SK-N-SH (cell line): ENCODE measurements around the gene UBLCP1. TPM values are rescaled to one million over a fixed set of nuclear protein-coding genes. Genes with fewer than 3 reads are reported as not detected.
A peak's percentile ranks its signal among the peaks of the same experiment; 100 is the strongest.

ENCODE experiments used
- CTCF ChIA-PET: fragments of 300-600, 350-600 bp; formaldehyde crosslinking; extraction: SDS; loops from one replicate; lab custom pipeline; 2021; lab: Yijun Ruan, JAX
- POLR2A ChIA-PET: fragments of 350-600 bp; sonication (Branson Sonifier 250); formaldehyde crosslinking; extraction: SDS; loops from one replicate; lab custom pipeline; 2020; ENCODE audit warnings: antibody characterized with exemption, inconsistent platforms; lab: Yijun Ruan, JAX
- DNase-seq: peaks from one replicate; pipeline ENCODE4 v3.0.0; 2012
- H2AFZ ChIP-seq: fragments of 200-600 bp; sonication (generic); 2 replicates; pipeline ENCODE4 v1.8.1; 2016; ENCODE audit warnings: antibody characterized with exemption, mild to moderate bottlenecking, low read depth
- H3F3A ChIP-seq: fragments of 200-600 bp; sonication (generic); replicated peaks from 2 replicates; pipeline ENCODE3; 2016; ENCODE audit warnings: antibody characterized with exemption, mild to moderate bottlenecking; ENCODE audit not compliant: insufficient read depth
- H3K27ac ChIP-seq, 2 experiments: fragments of 200-500 bp in 1 of 2; fragments of 200-600 bp in 1 of 2; sonication (Bioruptor generic) in 1 of 2; sonication (generic), shearing (Covaris generic) in 1 of 2; 2 replicates each; pipeline versions ENCODE4 v1.5.1 to v1.6.1; 2014 to 2016; ENCODE audit warnings: low read depth in 2 of 2, inconsistent platforms in 1 of 2, low read length in 1 of 2, mild to moderate bottlenecking in 1 of 2, mixed read lengths in 1 of 2
- H3K27me3 ChIP-seq: fragments of 200-600 bp; sonication (generic), shearing (Covaris generic); 2 replicates; pipeline ENCODE4 v1.6.1; 2016; ENCODE audit warnings: mixed run types; ENCODE audit not compliant: insufficient read depth
- H3K36me3 ChIP-seq, 2 experiments: fragments of 200-500 bp in 1 of 2; fragments of 200-600 bp in 1 of 2; sonication (Bioruptor generic) in 1 of 2; sonication (generic) in 1 of 2; replicated peaks in 1 of 2; 2 replicates each; pipeline versions ENCODE3 to v1.5.1; 2014 to 2016; ENCODE audit warnings: low read length in 1 of 2, mild to moderate bottlenecking in 1 of 2; ENCODE audit not compliant: insufficient read depth in 2 of 2, control insufficient read depth in 1 of 2
- H3K4me1 ChIP-seq, 2 experiments: fragments of 200-500 bp in 1 of 2; fragments of 200-600 bp in 1 of 2; sonication (Bioruptor generic) in 1 of 2; sonication (generic), shearing (Covaris generic) in 1 of 2; 2 replicates each; pipeline versions ENCODE4 v1.5.1 to v1.6.1; 2014 to 2016; ENCODE audit warnings: low read depth in 1 of 2, low read length in 1 of 2, mixed run types in 1 of 2; ENCODE audit not compliant: insufficient read depth in 2 of 2, control insufficient read depth in 1 of 2
- H3K4me2 ChIP-seq: fragments of 200-600 bp; sonication (generic), shearing (Covaris generic); 2 replicates; pipeline ENCODE4 v1.6.1; 2017; ENCODE audit warnings: mixed run types
- H3K4me3 ChIP-seq, 2 experiments: fragments of 200-500 bp in 1 of 2; fragments of 200-600 bp in 1 of 2; sonication (Bioruptor generic) in 1 of 2; sonication (generic), shearing (Covaris generic) in 1 of 2; 2 replicates each; pipeline versions ENCODE4 v1.5.1 to v1.8.1; 2014 to 2016; ENCODE audit warnings: low read depth in 2 of 2, inconsistent platforms in 1 of 2, low read length in 1 of 2, mild to moderate bottlenecking in 1 of 2, mixed read lengths in 1 of 2, moderate library complexity in 1 of 2
- H3K79me2 ChIP-seq: fragments of 200-600 bp; sonication (generic); 2 replicates; pipeline ENCODE4 v1.8.1; 2017; ENCODE audit warnings: mild to moderate bottlenecking; ENCODE audit not compliant: insufficient read depth
- H3K9ac ChIP-seq: fragments of 200-600 bp; sonication (generic); 2 replicates; pipeline ENCODE4 v1.6.1; 2017; ENCODE audit warnings: mixed run types
- H3K9me2 ChIP-seq: fragments of 200-600 bp; sonication (generic); 2 replicates; pipeline ENCODE4 v1.6.1; 2017; ENCODE audit warnings: mixed run types
- H3K9me3 ChIP-seq: fragments of 200-600 bp; sonication (generic); 2 replicates; pipeline ENCODE4 v1.6.1; 2017; ENCODE audit warnings: mixed run types, mild to moderate bottlenecking, moderate library complexity
- H4K20me1 ChIP-seq: fragments of 200-600 bp; sonication (generic); 2 replicates; pipeline ENCODE4 v1.6.1; 2017; ENCODE audit warnings: mild to moderate bottlenecking, mixed run types; ENCODE audit not compliant: insufficient read depth
- FOXJ3 ChIP-seq: sonication (generic); formaldehyde crosslinking; IDR thresholded peaks from 2 replicates; pipeline ENCODE4 v1.5.1; 2020; ENCODE audit warnings: mild to moderate bottlenecking, missing genetic modification reagents
- GABPA ChIP-seq: IDR thresholded peaks from 2 replicates; pipeline ENCODE4 v1.4.0; 2012; ENCODE audit warnings: low read depth, mild to moderate bottlenecking
- GATA2 ChIP-seq: sonication (generic); formaldehyde crosslinking; IDR thresholded peaks from 2 replicates; pipeline ENCODE4 v1.5.0; 2020; ENCODE audit warnings: mild to moderate bottlenecking, missing genetic modification reagents
- MXI1 ChIP-seq: IDR thresholded peaks from 2 replicates; pipeline ENCODE4 v1.6.1; 2012; ENCODE audit warnings: mild to moderate bottlenecking, low read depth, low read length, improper control_type of control experiment
- NFIC ChIP-seq: IDR thresholded peaks from 2 replicates; pipeline ENCODE4 v1.4.0; 2012; ENCODE audit warnings: borderline replicate concordance
- RFX5 ChIP-seq: IDR thresholded peaks from 2 replicates; pipeline ENCODE4 v1.6.1; 2012; ENCODE audit warnings: mild to moderate bottlenecking, improper control_type of control experiment, low read length
- RXRA ChIP-seq: IDR thresholded peaks from 2 replicates; pipeline ENCODE4 v1.4.0; 2012; ENCODE audit warnings: low read depth, mild to moderate bottlenecking, borderline replicate concordance
- TCF12 ChIP-seq: IDR thresholded peaks from 2 replicates; pipeline ENCODE4 v1.4.0; 2012
- WGBS: methylation state at CpG from one replicate; pipeline ENCODE4 v1.1.6; 2017; ENCODE audit warnings: low lambda C conversion rate; 5-methylcytosine and 5-hydroxymethylcytosine counted together
- polyA plus RNA-seq, 3 experiments: library from polyadenylated mRNA; depleted of rRNA; stranded (reverse); fragments of >200 nt; gene quantifications; 2 replicates each; pipeline ENCODE4 v1.2.3, GENCODE V29; 2012
- TF ChIP-seq, protein P1 (sequence below): IDR thresholded peaks from 2 replicates; pipeline ENCODE4 v1.6.1; 2012; ENCODE audit warnings: mild to moderate bottlenecking, low read depth, low read length, moderate library complexity
- TF ChIP-seq, protein P2 (sequence below): fragments of 200-600 bp; sonication (generic); IDR thresholded peaks from 2 replicates; pipeline ENCODE4 v1.6.1; 2017; ENCODE audit warnings: antibody characterized with exemption, mild to moderate bottlenecking, moderate library complexity

UBLCP1 gene
- polyA plus RNA-seq, 1 of the 3 experiments (the other 2 are of a cell fraction), result 13.8 TPM

DNA sequence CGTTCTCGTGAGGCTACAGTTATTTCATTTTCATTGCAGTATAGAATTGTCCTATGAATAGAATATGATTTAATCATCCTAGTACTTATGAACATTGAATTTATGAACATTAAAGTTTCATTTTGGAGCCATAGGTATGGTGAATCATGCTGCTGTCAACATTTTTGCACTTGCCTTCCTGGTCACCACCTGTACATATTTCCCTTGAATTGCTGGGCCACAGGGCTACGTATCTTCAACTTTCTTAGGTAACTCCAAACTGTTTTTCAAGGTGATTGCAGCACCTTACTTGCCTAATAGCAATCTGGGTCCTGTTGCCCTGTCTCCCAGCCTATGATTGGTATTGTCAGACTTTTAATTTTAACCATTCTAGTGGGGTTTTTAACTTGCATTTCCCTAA lies 47.2 kb upstream of the UBLCP1 start:
- Histone ChIP-seq H4K20me1 (no peaks in the 10 kb centered on the region), H2AFZ (0 out of 2 replicates have a peak overlapping the region, but pooled peaks have one; percentile 37), H3F3A (peaks cover 2% of the 10 kb centered on the region), H3K36me3 (no peaks in the 10 kb centered on the region), H3K27ac (no peak overlapping the region), H3K27me3 (no peaks in the 10 kb centered on the region; the same call in 1 of the 2 replicates), H3K9ac (no peak overlapping the region), H3K4me1 (peaks cover 0 to 7% of the 10 kb centered on the region in 2 experiments; a peak in 3 of 4 replicates), H3K4me3 (no peak overlapping the region), H3K4me2 (no peak overlapping the region), H3K9me3 (no peaks in the 10 kb centered on the region), H3K79me2 (no peaks in the 10 kb centered on the region), H3K9me2 (no peaks in the 10 kb centered on the region)
- DNase-seq, result no peak
- TF ChIP-seq GABPA (no peak), FOXJ3 (no peak), TCF12 (no peak), RXRA (no peak), MXI1 (no peak)
- TF ChIP-seq, protein P1, sequence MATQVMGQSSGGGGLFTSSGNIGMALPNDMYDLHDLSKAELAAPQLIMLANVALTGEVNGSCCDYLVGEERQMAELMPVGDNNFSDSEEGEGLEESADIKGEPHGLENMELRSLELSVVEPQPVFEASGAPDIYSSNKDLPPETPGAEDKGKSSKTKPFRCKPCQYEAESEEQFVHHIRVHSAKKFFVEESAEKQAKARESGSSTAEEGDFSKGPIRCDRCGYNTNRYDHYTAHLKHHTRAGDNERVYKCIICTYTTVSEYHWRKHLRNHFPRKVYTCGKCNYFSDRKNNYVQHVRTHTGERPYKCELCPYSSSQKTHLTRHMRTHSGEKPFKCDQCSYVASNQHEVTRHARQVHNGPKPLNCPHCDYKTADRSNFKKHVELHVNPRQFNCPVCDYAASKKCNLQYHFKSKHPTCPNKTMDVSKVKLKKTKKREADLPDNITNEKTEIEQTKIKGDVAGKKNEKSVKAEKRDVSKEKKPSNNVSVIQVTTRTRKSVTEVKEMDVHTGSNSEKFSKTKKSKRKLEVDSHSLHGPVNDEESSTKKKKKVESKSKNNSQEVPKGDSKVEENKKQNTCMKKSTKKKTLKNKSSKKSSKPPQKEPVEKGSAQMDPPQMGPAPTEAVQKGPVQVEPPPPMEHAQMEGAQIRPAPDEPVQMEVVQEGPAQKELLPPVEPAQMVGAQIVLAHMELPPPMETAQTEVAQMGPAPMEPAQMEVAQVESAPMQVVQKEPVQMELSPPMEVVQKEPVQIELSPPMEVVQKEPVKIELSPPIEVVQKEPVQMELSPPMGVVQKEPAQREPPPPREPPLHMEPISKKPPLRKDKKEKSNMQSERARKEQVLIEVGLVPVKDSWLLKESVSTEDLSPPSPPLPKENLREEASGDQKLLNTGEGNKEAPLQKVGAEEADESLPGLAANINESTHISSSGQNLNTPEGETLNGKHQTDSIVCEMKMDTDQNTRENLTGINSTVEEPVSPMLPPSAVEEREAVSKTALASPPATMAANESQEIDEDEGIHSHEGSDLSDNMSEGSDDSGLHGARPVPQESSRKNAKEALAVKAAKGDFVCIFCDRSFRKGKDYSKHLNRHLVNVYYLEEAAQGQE, result no peak
- TF ChIP-seq, protein P2, sequence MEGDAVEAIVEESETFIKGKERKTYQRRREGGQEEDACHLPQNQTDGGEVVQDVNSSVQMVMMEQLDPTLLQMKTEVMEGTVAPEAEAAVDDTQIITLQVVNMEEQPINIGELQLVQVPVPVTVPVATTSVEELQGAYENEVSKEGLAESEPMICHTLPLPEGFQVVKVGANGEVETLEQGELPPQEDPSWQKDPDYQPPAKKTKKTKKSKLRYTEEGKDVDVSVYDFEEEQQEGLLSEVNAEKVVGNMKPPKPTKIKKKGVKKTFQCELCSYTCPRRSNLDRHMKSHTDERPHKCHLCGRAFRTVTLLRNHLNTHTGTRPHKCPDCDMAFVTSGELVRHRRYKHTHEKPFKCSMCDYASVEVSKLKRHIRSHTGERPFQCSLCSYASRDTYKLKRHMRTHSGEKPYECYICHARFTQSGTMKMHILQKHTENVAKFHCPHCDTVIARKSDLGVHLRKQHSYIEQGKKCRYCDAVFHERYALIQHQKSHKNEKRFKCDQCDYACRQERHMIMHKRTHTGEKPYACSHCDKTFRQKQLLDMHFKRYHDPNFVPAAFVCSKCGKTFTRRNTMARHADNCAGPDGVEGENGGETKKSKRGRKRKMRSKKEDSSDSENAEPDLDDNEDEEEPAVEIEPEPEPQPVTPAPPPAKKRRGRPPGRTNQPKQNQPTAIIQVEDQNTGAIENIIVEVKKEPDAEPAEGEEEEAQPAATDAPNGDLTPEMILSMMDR, result no peak
- 86% methylated on average over 3 of the region's 3 CpGs for WGBS
- POLR2A ChIA-PET, result no interaction called here
- CTCF ChIA-PET, result no interaction called here

DNA sequence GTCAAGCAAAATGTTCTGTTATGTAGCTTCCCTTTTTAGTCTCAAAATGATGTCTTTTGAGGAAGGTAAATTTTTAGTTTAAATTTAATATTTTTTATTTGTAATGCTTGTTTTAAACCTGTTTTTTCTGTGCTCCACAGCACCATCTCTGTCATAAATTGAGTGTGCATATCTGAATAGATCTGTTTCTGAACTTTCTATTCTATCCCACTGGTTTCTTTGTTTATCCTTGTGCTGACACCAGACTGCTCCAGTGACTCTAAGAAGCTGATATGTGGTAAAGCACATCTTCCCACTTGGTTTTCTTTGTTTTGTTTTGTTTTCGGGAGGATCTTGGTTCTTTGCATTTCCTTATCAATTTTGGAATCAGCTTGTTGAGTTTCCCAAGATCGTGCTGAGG lies 46.6 kb upstream of the UBLCP1 start:
- WGBS, result 87% methylated on average over 2 of the region's 2 CpGs
- H3K4me1 ChIP-seq, result peaks cover 0 to 3% of the 10 kb centered on the region in 2 experiments; a peak in 3 of 4 replicates
- TF ChIP-seq GATA2 (CRISPR knock-in tag) (no peak), NFIC (no peak), RFX5 (no peak)
- no peaks in the 10 kb centered on the region; the same call in 1 of the 2 replicates for H3K27me3 ChIP-seq
- no peaks in the 10 kb centered on the region for H3K9me2 ChIP-seq
- no peaks in the 10 kb centered on the region for H3K9me3 ChIP-seq
- H3K9ac ChIP-seq, result no peak overlapping the region
- DNase-seq, result no peak
- no peaks in the 10 kb centered on the region for H4K20me1 ChIP-seq
- POLR2A ChIA-PET, result no interaction called here
- CTCF ChIA-PET, result no interaction called here
- no peaks in the 10 kb centered on the region for H3K36me3 ChIP-seq
- H2AFZ ChIP-seq, result peak overlapping the region; percentile 37; the same call in 1 of the 2 replicates
- no peak overlapping the region for H3K4me2 ChIP-seq
- no peaks in the 10 kb centered on the region for H3K79me2 ChIP-seq
- peaks cover 2% of the 10 kb centered on the region for H3F3A ChIP-seq
- H3K4me3 ChIP-seq, result no peak overlapping the region
- no peak overlapping the region for H3K27ac ChIP-seq
